Measurements from ENCODE around the gene DPYD.

Gene DPYD

DNA sequence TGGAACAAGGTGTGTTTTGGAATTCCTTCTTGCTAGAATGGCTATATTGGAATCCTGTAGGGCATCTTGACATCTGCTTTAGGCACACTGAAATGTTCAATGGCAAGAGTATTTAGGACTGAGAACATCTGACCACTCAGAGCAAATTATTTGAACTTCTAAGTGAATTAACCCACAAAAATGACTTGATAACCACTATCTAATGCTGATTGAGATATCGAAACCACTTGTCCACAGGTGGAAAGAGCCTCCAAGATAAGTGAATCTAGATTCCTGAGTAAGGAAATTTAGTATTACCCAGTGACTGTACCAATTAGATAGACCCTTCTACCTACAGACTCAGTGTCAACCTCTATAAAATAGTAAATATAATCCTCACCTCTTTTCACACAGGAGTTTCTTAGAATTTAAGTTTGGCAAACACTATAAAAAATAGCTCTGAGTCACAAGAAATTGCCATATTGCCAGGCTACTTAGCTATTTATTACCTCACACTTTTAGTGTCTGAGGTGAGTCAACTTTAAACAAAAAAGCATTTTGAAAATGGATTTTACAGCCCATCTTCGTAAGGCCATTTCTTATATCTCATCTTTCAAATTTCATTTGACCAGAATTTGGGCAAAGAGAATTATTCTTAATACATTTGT is 777.5 kb downstream of the DPYD start:
- no peak for DNase-seq (ENCODE audit: low spot score)

DNA sequence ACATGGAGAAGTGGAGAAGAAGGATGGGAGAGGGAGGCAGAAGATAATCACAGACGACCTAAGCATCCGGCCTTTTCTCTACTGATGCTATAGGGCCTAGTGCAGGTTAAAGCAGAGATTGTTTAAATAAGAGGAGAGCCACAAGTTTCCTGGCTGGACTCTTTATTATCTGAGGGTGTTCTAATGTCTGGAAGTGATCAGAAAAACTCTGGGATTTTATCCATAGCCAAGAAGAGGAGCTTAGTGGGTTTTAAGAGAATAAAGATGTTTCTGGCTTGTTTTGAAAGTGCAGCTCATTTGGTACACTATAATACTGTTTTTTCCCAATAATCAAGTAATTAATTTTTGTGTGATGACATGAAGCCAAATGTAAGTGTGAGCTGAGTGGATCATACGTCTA is 780.2 kb downstream of the DPYD start:
- no peak for DNase-seq (ENCODE audit: low spot score)

DNA sequence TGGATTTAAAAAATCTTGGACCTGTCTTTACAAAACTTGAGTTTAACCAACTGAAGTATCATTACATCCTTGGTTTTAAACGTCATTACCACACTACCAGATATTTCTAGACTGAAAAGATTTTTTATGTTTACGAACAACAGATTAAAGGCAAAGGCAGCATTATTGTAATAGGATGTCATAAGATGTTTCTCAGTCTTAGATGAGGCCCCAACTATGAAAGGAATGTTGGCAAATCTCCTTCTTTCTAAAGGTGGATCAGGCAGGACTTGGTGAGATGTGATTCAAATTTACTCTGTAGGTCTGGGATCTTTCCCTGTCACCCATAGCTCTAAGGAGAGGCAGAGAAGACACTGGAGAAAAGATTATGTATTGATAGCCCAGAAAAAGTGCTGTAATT is 781.3 kb downstream of the DPYD start:
- DNase-seq (ENCODE audit: low spot score) = no peak

- DNase-seq (ENCODE audit: low spot score) = peak; percentile 28
These were observed 782.3 kb downstream of the DPYD start for GRCh38 chr1:97138515-97139032.

- peak; percentile 83 for DNase-seq (ENCODE audit: low spot score)
These were observed 782.8 kb downstream of the DPYD start for GRCh38 chr1:97137862-97138514.

- no peak for DNase-seq (ENCODE audit: low spot score)
These were observed 783.8 kb downstream of the DPYD start for GRCh38 chr1:97136996-97137395.

- no peak for DNase-seq (ENCODE audit: low spot score)
These were observed 784.9 kb downstream of the DPYD start for GRCh38 chr1:97135972-97136371.

DNA sequence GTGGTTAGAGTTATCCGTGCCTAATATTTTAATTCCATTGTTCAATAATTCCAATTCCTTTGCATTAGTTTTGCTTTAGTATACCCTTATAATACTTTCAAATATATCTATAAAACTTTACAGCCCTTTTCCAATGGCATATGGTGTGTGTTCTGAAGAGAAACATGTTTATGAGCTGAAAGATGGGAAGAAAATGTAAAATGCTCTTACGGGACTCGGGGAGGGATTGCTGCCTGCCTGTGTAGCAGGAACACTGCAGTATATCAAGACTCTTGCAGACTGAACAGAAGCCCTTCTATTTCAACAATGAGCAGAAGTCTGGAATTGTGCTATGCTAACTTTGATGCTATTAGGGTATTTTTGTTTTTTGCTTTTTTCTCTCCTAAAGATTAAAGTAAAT is 792.4 kb downstream of the DPYD start:
- no peak for DNase-seq (ENCODE audit: low spot score)

DNA sequence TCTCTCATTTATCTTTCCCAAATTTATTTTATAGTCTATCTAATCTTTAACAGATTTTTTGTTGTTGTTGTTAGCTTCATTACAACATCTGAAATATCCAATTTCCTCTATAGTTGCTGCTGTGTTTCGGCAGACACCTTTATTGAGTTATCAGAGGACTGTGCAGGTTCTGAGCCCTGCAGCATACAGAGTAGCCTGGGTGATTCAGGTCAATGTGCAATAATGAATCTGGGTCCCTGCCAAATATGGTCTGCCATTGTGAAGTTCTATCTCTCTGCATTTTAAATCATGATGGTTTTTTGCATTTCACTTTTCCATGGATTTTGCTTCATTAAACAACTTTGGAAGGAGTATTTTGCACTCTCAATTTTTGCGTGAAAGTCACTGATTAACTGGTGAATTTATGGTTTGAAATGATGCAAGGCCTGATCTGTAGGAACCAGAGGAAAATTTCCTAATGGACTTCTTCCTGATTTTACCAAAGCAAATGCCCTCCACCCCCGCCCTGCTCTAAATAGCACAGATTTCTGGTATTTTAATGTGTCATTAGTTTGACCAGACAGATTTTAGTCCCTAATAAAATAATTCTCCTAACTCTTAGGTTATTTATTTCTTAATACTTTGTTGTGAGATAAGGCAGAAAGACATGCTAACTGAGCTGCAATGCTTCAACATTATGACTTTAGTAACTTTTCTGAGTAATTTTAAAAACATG is 797.0 kb downstream of the DPYD start:
- DNase-seq (ENCODE audit: low spot score) = no peak

DNA sequence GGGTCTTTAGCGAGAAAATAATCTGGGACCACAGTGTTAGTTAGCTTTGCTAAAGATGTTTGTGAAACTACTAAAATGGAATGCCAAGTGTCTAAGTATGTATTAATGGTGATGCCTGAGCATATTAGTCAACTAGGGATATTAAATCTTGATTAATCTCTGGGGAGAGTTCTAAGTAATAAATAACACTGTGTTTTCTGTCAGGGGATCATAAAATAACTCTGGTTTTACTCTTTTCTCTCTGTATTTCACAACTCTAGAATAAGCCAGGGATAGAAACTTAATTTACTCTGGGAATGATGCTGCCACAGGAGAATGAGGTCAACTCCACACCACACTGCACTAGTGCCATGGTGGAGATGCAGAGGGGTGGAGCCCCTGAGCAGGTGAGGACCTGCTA is 800.0 kb downstream of the DPYD start:
- DNase-seq (ENCODE audit: low spot score) = no peak

DNA sequence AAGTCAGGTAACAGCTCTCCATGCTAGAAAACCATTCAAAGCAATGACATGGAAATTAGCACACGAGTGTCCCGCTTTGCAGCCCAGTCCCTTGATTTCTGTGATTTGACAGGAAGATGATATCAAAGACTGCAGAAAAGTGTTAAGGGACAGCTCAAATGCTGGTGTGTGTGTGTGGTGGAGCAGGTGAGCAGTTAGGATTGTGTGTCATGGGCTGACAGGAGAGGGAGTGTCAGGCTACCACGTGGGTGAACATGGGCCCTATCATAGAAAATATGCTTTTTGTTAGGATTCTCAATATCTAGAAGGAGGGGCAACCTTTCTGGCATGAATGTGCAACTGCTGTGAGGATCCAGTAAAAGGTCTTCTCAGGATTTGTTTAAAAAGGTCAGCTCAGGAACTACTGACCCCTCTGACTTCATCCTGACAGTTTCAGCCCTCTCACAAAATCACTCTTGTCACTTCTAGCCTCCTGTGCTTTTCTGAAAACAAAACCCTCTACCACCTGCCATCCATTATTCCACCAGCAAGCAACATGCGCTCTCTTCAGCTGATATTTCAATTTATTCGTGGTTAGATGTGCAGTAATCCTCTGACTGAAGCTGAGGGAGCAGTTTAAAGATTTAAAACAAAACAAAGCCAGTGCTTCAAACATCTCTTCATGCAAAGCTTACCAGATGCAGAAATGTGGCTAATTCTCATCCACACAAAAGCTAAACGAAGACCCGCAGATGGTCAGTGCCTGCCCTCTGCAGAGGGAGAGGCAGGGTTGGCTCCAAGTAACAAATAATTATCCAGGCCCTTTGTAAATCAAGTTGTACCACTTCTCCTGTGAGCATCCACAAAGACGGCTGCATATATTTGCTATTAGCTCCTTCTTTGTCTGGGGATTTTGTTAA is 801.3 kb downstream of the DPYD start:
- no peak for DNase-seq (ENCODE audit: low spot score)

DNA sequence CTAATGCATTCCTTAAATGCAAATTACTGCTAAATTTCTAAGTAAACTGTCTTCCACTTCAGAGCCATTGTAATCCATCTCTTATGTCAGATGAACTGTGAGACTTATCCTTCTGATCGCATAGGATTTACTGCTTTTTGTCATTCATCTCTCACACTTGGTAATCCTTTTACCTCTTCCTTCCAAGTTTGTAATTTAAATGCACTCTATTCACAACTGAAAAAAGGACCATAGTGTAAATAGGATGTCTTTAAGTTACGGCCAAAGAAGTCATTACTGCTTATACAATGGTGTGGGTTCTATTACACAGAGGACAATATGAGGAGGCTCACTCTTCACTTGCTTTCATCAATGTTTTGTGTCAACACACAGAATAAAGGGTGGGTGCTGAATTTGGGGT is 806.0 kb downstream of the DPYD start:
- no peak for DNase-seq (ENCODE audit: low spot score)

- no peak for DNase-seq (ENCODE audit: low spot score)
These were observed 808.4 kb downstream of the DPYD start for GRCh38 chr1:97112442-97112841.

DNA sequence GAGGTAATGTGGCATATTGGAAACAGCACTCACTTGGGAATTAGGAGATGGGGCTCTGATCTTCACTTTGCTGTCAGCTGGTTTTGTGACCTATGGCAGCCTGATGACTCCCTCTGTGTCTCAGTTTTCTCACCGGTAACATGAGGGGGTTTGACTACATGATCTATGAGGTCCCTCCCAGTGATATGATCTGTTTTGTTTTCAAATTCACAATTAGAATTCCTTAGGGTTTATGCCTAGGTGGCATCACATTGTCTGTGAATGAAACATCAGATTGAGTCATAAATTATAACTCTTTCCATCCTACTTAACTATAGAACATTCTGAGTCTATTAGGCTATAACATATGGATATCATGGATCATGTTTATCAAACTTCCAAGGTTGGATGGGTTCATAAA is 812.7 kb downstream of the DPYD start:
- no peak for DNase-seq (ENCODE audit: low spot score)

- no peak for DNase-seq (ENCODE audit: low spot score)
These were observed 815.3 kb downstream of the DPYD start for GRCh38 chr1:97105531-97105930.

- no peak for DNase-seq (ENCODE audit: low spot score)
These were observed 819.3 kb downstream of the DPYD start for GRCh38 chr1:97101509-97101908.

DNA sequence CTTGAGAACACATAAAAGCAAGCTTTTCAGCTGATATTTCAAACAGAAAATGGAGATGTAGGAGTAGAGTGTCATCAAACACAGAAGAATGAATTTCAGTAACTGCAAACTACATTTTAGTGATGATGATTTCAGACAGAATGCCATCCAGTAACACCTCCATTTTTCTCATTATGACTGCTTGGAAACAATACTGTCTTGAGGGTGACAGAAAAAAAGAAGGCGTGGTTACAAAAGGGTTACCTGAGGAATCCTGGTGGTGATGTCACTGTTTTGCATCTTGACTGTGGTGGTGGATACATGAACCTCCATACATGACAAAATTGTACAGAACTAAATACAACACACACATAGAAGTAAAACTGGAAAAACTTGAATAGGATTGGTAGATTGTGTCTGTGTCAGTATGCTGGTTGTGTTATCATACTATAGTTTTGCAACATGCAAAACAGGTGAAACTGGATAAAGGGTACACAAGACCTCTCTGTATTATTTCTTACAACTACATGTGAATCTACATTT is 823.4 kb downstream of the DPYD start:
- DNase-seq (ENCODE audit: low spot score) = no peak

GRCh38 chr1:97095764-97096163 is 825.1 kb downstream of the DPYD start:
- DNase-seq (ENCODE audit: low spot score) = no peak

GRCh38 chr1:97094247-97094972 is 826.4 kb downstream of the DPYD start:
- DNase-seq (ENCODE audit: low spot score) = no peak

GRCh38 chr1:97093741-97094140 is 827.1 kb downstream of the DPYD start:
- no peak for DNase-seq (ENCODE audit: low spot score)

GRCh38 chr1:97092824-97093223 is 828.0 kb downstream of the DPYD start:
- DNase-seq (ENCODE audit: low spot score) = no peak

Measured in putamen (tissue), 1 donor.